K562 (cell line): ENCODE measurements around the gene GLT1D1. TPM values are rescaled to one million over a fixed set of nuclear protein-coding genes. Genes with fewer than 3 reads are reported as not detected.
A peak's percentile ranks its signal among the peaks of the same experiment; 100 is the strongest.

ENCODE experiments used
- ATAC-seq: fragments of 200-7000 bp; cut with Tn5 transposase; 3 replicates; pipeline ENCODE4 v1.9.1; 2020; ENCODE audit warnings: moderate library complexity
- BruUV-seq: library from RNA; stranded (reverse); fragments of 400-500 nt; replicated peaks from 2 replicates; lab custom pipeline; 2021; lab: Mats Ljungman, UMichigan
- CTCF ChIA-PET: fragments of 300-600 bp; formaldehyde crosslinking; extraction: SDS; loops from one replicate; lab custom pipeline; 2021; ENCODE audit warnings: low intra/inter-chr PET ratio; lab: Yijun Ruan, JAX
- POLR2A ChIA-PET: fragments of 300-600, 350-650 bp; sonication (Branson Sonifier 250); formaldehyde crosslinking; extraction: SDS; loops from one replicate; lab custom pipeline; 2021; ENCODE audit warnings: antibody characterized with exemption, inconsistent platforms; lab: Yijun Ruan, JAX
- DNase-seq, 4 experiments: peaks; one replicate each; pipeline versions ENCODE4 v3.0.0 to v3.0.0-alpha.2; 2011 to 2018; ENCODE audit warnings: low spot score in 3 of 4, mixed read lengths in 3 of 4; ENCODE audit errors: extremely low read depth in 1 of 4
- FAIRE-seq: peaks from 2 replicates; lab custom pipeline; 2011; peaks lifted over from hg19 to GRCh38; lab: Jason Lieb, UNC
- H2AFZ ChIP-seq: 2 replicates; pipeline ENCODE4 v1.6.0; 2011; ENCODE audit warnings: low read depth, low read length, control low read depth, inconsistent platforms
- H3K27ac ChIP-seq: fragments of 200-600 bp; 3 replicates; pipeline ENCODE4 v1.8.0; 2011; ENCODE audit warnings: low read depth, mild to moderate bottlenecking, control low read depth, inconsistent platforms, low read length, moderate library complexity, mixed read lengths; ENCODE audit errors: extremely low read depth
- H3K27me3 ChIP-seq, 2 experiments: fragments of 300-600 bp in 1 of 2; 2 replicates in 1 of 2; 3 replicates in 1 of 2; pipeline versions ENCODE4 v1.6.0 to v1.8.0; 2011; ENCODE audit warnings: inconsistent platforms in 2 of 2, low read length in 2 of 2, mild to moderate bottlenecking in 1 of 2, mixed read lengths in 1 of 2, moderate library complexity in 1 of 2; ENCODE audit not compliant: control insufficient read depth in 2 of 2, insufficient read depth in 2 of 2
- H3K36me3 ChIP-seq: fragments of 300-600 bp; 3 replicates; pipeline ENCODE4 v1.8.0; 2011; ENCODE audit warnings: mild to moderate bottlenecking, low read length, inconsistent platforms; ENCODE audit not compliant: control insufficient read depth, insufficient read depth
- H3K4me1 ChIP-seq, 2 experiments: fragments of 200-600 bp in 1 of 2; replicated peaks in 1 of 2; 2 replicates in 1 of 2; 3 replicates in 1 of 2; pipeline versions ENCODE4 v1.5.1 to v1.8.0; 2011; ENCODE audit warnings: inconsistent platforms in 2 of 2, low read length in 2 of 2, mild to moderate bottlenecking in 1 of 2, mixed read lengths in 1 of 2, moderate library complexity in 1 of 2; ENCODE audit not compliant: control insufficient read depth in 2 of 2, insufficient read depth in 2 of 2
- H3K4me2 ChIP-seq: 2 replicates; pipeline ENCODE4 v1.6.1; 2011; ENCODE audit warnings: low read length, control low read depth, inconsistent platforms, mixed read lengths; ENCODE audit not compliant: insufficient read depth
- H3K4me3 ChIP-seq: fragments of 200-600 bp; sonication (generic), shearing (Covaris generic); 2 replicates; pipeline ENCODE4 v1.5.1; 2016; ENCODE audit warnings: control low read depth, inconsistent platforms
- H3K79me2 ChIP-seq: fragments of 200-600 bp; 3 replicates; pipeline ENCODE4 v1.8.0; 2011; ENCODE audit warnings: low read length, inconsistent platforms; ENCODE audit not compliant: control insufficient read depth, insufficient read depth
- H3K9ac ChIP-seq, 2 experiments: 2 replicates each; pipeline versions ENCODE4 v1.6.0 to v1.6.1; 2011; ENCODE audit warnings: low read depth in 2 of 2, low read length in 2 of 2, control low read depth in 1 of 2, inconsistent platforms in 1 of 2, mild to moderate bottlenecking in 1 of 2, mixed read lengths in 1 of 2; ENCODE audit not compliant: insufficient read depth in 1 of 2
- H3K9me1 ChIP-seq: one replicate; pipeline ENCODE4 v1.6.0; 2011; ENCODE audit warnings: inconsistent platforms, mild to moderate bottlenecking, low read length, moderate library complexity; ENCODE audit not compliant: control insufficient read depth, insufficient read depth
- H3K9me3 ChIP-seq: replicated peaks from 2 replicates; pipeline ENCODE4 v1.5.1; 2011; ENCODE audit warnings: low read depth, low read length, inconsistent platforms; ENCODE audit not compliant: control insufficient read depth, insufficient read depth
- H4K20me1 ChIP-seq: replicated peaks from 2 replicates; pipeline ENCODE4 v1.6.1; 2011; ENCODE audit warnings: low read length, inconsistent platforms, mixed read lengths; ENCODE audit not compliant: control insufficient read depth, insufficient read depth
- ADNP ChIP-seq: fragments of 200-800 bp; sonication (Bioruptor generic); IDR thresholded peaks from 2 replicates; pipeline ENCODE4 v1.6.1; 2016; ENCODE audit warnings: missing genetic modification characterization, missing compliant biosample characterization
- CC2D1A ChIP-seq: fragments of 450-650 bp; IDR thresholded peaks from 2 replicates; pipeline ENCODE4 v1.6.1; 2017; ENCODE audit warnings: mild to moderate bottlenecking
- CCAR2 ChIP-seq: fragments of 200-400 bp; formaldehyde crosslinking; IDR thresholded peaks from 2 replicates; pipeline ENCODE4 v1.6.1; 2017; ENCODE audit warnings: mild to moderate bottlenecking, low read depth, low read length
- HMG20A ChIP-seq: fragments of 450-650 bp; formaldehyde crosslinking; conservative IDR thresholded peaks from 2 replicates; pipeline ENCODE4 v1.4.0; 2020; ENCODE audit warnings: mild to moderate bottlenecking, mixed read lengths
- MAZ ChIP-seq, 2 experiments: fragments of 450-650 bp in 1 of 2; sonication (generic) in 1 of 2; formaldehyde crosslinking; IDR thresholded peaks in 1 of 2; conservative IDR thresholded peaks in 1 of 2; 2 replicates each; pipeline versions ENCODE4 v1.4.0 to v1.5.0; 2020; ENCODE audit warnings: mild to moderate bottlenecking in 1 of 2, missing genetic modification reagents in 1 of 2
- PRPF4 ChIP-seq: fragments of 200-400 bp; formaldehyde crosslinking; IDR thresholded peaks from one replicate; pipeline ENCODE4 v1.6.1; 2017; ENCODE audit warnings: low read length, low read depth, mild to moderate bottlenecking; ENCODE audit not compliant: insufficient read depth, poor library complexity, severe bottlenecking
- SNRNP70 ChIP-seq: fragments of 200-400 bp; formaldehyde crosslinking; optimal IDR thresholded peaks from 2 replicates; pipeline ENCODE3; 2017; ENCODE audit warnings: low read depth, low read length
- SPI1 ChIP-seq: IDR thresholded peaks from 2 replicates; pipeline ENCODE4 v1.6.1; 2011; ENCODE audit warnings: low read depth, low read length, control low read depth, borderline replicate concordance
- YY1 ChIP-seq, 3 experiments: IDR thresholded peaks; 2 replicates each; pipeline ENCODE4 v1.6.1; 2011; ENCODE audit warnings: low read length in 2 of 3, mild to moderate bottlenecking in 2 of 3, moderate library complexity in 2 of 3, borderline replicate concordance in 1 of 3, control low read depth in 1 of 3, low read depth in 1 of 3; ENCODE audit not compliant: insufficient read depth in 3 of 3, insufficient replicate concordance in 2 of 3, control insufficient read depth in 1 of 3, insufficient read length in 1 of 3; ENCODE audit errors: extremely low read depth in 1 of 3
- ZNF586 ChIP-seq: fragments of 450-650 bp; formaldehyde crosslinking; conservative IDR thresholded peaks from 2 replicates; pipeline ENCODE4 v1.4.0; 2020; ENCODE audit warnings: mild to moderate bottlenecking, moderate library complexity
- WGBS: fragments of 100-300 bp; shearing (Covaris generic); methylation state at CpG from one replicate; pipeline ENCODE4 v1.1.6; 2016; ENCODE audit warnings: low coverage, mixed read lengths; ENCODE audit not compliant: insufficient coverage; ENCODE audit errors: missing lambda C conversion rate; 5-methylcytosine and 5-hydroxymethylcytosine counted together
- in situ Hi-C: fragments of 300-500 bp; cut with MboI; formaldehyde crosslinking; loops from 4 replicates; pipeline ENCODE4 v1.15.0; 2018; ENCODE audit warnings: inconsistent platforms, mixed read lengths
- intact Hi-C: fragments of 100-400 bp; cut with micrococcal nuclease; formaldehyde crosslinking; loops from 2 replicates; pipeline ENCODE4 v1.14.2; 2022
- polyA plus RNA-seq, 8 experiments: library from polyadenylated mRNA; depleted of rRNA in 4 of 8; stranded (reverse) in 5 of 8; unstranded in 3 of 8; fragments of >200 nt; fragmentation: Nextera tagmentation in 2 of 8; fragmentation: Illumina TruSeq in 1 of 8; extraction: Ambion mirVana in 2 of 8; extraction: Trizol in 1 of 8; gene quantifications; 2 replicates each; pipeline versions ENCODE4 v1.2.1 to v1.2.3, GENCODE V29; 2011 to 2014; ENCODE audit warnings: inconsistent platforms in 1 of 8, missing spikeins in 1 of 8
- total RNA-seq, 7 experiments: library from RNA; depleted of rRNA in 6 of 7; stranded (reverse); fragments of >200 nt in 6 of 7; fragmentation: Illumina TruSeq in 2 of 7; extraction: Trizol in 2 of 7; gene quantifications; 2 replicates each; pipeline versions ENCODE4 v1.2.1 to v1.2.3, GENCODE V29; 2011 to 2021; ENCODE audit warnings: low replicate concordance in 1 of 7

Gene GLT1D1
- total and polyA plus RNA-seq, 9 of the 15 experiments (the other 6 are each of a cell fraction or from before 2014, with no cell fraction given) = 0.04 TPM; not detected in 8

DNA sequence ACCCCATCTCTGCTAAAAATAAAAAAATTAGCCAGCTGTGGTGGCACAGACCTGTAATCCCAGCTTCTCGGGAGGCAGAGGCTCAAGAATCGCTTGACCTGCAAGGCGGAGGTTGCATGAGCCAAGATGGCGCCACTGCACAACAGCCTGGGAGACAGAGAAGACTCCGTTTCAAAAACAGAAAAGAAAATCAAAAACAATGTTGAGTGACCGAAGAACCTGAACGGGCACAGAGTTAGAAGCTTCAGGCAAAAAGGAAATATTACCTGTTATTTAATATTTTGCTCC lies 3.5 kb downstream of the GLT1D1 start:
- BruUV-seq = no TSS peak
- TF ChIP-seq YY1 (IDR thresholded peaks at IDR 0.05; ENCODE audit: borderline replicate concordance in 1 of 3, control insufficient read depth in 1 of 3, extremely low read depth in 1 of 3, insufficient read depth in 3 of 3, insufficient read length in 1 of 3, insufficient replicate concordance in 2 of 3, low read depth in 1 of 3, low read length in 2 of 3) (peak in 1 of 3 experiments; percentile 38), CCAR2 (no peak)
- TF ChIP-seq, all 486 proteins: peak for 1
- H3K27ac ChIP-seq = no peak overlapping the region
- H3K9me3 ChIP-seq = no peaks in the 10 kb centered on the region
- FAIRE-seq = no peak
- no peak overlapping the region for H3K4me3 ChIP-seq
- no peak overlapping the region for H2AFZ ChIP-seq
- in situ Hi-C loops (no loop called here), intact Hi-C loops (no loop called here)
- 2% methylated on average over 7 of the region's 7 CpGs for WGBS
- H3K27me3 ChIP-seq = peaks cover 22 to 53% of the 10 kb centered on the region in 2 experiments
- no peaks in the 10 kb centered on the region for H3K36me3 ChIP-seq
- no peak for DNase-seq
- no peak overlapping the region for H3K9ac ChIP-seq
- no peak overlapping the region for H3K4me2 ChIP-seq
- H3K9me1 ChIP-seq = no peaks in the 10 kb centered on the region
- no peaks in the 10 kb centered on the region; a peak in 1 of 5 replicates for H3K4me1 ChIP-seq
- POLR2A ChIA-PET = interaction anchor here (0.6 to 0.8 kb wide), 2 partner anchors 37 to 868 kb away, joined by 3 read pairs; no protein-coding TSS in a partner anchor
- no peak for ATAC-seq
- CTCF ChIA-PET = no interaction called here
- no peaks in the 10 kb centered on the region for H3K79me2 ChIP-seq
- no peaks in the 10 kb centered on the region for H4K20me1 ChIP-seq

DNA sequence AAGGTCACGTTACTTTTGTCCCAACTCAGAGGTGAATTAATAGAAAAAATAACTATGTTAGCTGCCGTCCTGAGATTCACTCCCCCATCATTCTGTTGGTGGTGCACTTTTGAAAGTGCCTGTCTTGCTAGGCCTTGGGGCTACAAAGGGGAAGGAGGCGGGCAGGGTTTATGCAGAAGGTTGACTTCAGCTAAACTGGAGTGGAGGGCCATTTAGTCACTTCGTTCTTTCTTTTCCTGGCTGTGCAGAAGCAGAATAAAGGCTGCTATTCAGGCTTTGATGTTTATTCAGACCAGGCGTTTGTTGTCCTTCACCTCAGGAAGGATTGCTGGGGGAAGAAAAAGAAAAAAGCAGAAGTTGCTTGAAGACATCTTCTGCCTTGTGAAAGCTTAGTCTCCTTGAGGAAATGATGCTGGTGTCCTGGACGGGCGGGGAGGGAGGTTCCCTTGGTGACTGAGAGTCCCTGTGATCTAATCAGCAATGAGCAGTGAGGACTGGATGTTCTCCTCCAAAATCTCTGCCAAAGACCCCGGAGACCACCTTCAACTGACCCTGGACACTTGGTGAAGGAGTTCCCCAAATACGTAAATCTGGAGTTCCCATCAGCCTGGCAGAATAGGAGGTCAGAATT lies 4.0 kb downstream of the GLT1D1 start:
- BruUV-seq = no TSS peak
- Histone ChIP-seq H3K4me2 (no peak overlapping the region), H3K27me3 (peaks cover 18 to 50% of the 10 kb centered on the region in 2 experiments; a peak in 4 of 5 replicates), H3K79me2 (no peaks in the 10 kb centered on the region), H3K4me1 (no peaks in the 10 kb centered on the region; a peak in 1 of 5 replicates), H3K4me3 (no peak overlapping the region), H3K9me1 (no peaks in the 10 kb centered on the region), H3K36me3 (no peaks in the 10 kb centered on the region), H3K9ac (no peak overlapping the region), H4K20me1 (no peaks in the 10 kb centered on the region), H3K9me3 (no peaks in the 10 kb centered on the region), H2AFZ (no peak overlapping the region), H3K27ac (no peak overlapping the region)
- in situ Hi-C loops = no loop called here
- TF ChIP-seq SPI1 (no peak), CC2D1A (no peak), HMG20A (CRISPR knock-in tag) (no peak), ZNF586 (CRISPR knock-in tag) (no peak), SNRNP70 (no peak), ADNP (tag) (no peak), MAZ (CRISPR knock-in tag; conservative IDR thresholded peaks at IDR 0.05 in 1 of 2, IDR thresholded peaks at IDR 0.05 in 1 of 2) (no peak), PRPF4 (no peak)
- no peak for DNase-seq
- ChIA-PET POLR2A (interaction anchor here (0.8 kb wide), 1 partner anchor 36 kb away, joined by 3 read pairs; no protein-coding TSS in a partner anchor), CTCF (no interaction called here)
- intact Hi-C loops = no loop called here
- ATAC-seq = no peak
- WGBS = 5% methylated on average over 9 of the region's 9 CpGs
- no peak for FAIRE-seq
